Neuronal stem cell (in vitro differentiated cells): ENCODE results near the gene SMARCA2.

ENCODE experiments used
- DNase-seq: peaks from one replicate; pipeline ENCODE4 v3.0.0-alpha.2; 2013; ENCODE audit warnings: low spot score
- H2AFZ ChIP-seq: one replicate; pipeline ENCODE4 v1.6.1; 2013; ENCODE audit warnings: mild to moderate bottlenecking, low read length, inconsistent platforms
- H2AK5ac ChIP-seq: 2 replicates; pipeline ENCODE4 v1.6.1; 2013; ENCODE audit warnings: low read depth, mild to moderate bottlenecking, inconsistent platforms, low read length, moderate library complexity, mixed read lengths
- H2BK120ac ChIP-seq: 2 replicates; pipeline ENCODE4 v1.6.1; 2013; ENCODE audit warnings: low read depth, mild to moderate bottlenecking, inconsistent platforms, low read length, moderate library complexity, mixed read lengths
- H2BK12ac ChIP-seq: one replicate; pipeline ENCODE4 v1.6.1; 2013; ENCODE audit warnings: low read length, inconsistent platforms
- H2BK15ac ChIP-seq: 2 replicates; pipeline ENCODE4 v1.6.1; 2013; ENCODE audit warnings: mild to moderate bottlenecking, low read length, inconsistent platforms, mixed read lengths
- H2BK5ac ChIP-seq: one replicate; pipeline ENCODE4 v1.6.1; 2013; ENCODE audit warnings: inconsistent platforms, mild to moderate bottlenecking, low read length, moderate library complexity
- H3K14ac ChIP-seq: one replicate; pipeline ENCODE4 v1.6.1; 2013; ENCODE audit warnings: low read length, inconsistent platforms
- H3K18ac ChIP-seq: 2 replicates; pipeline ENCODE4 v1.6.1; 2013; ENCODE audit warnings: low read length, inconsistent platforms
- H3K23ac ChIP-seq: 2 replicates; pipeline ENCODE4 v1.6.1; 2013; ENCODE audit warnings: low read depth, mild to moderate bottlenecking, mixed read lengths, low read length, inconsistent platforms; ENCODE audit not compliant: poor library complexity
- H3K27ac ChIP-seq: replicated peaks from 3 replicates; pipeline ENCODE4 v1.5.1; 2013; ENCODE audit warnings: low read length, inconsistent platforms
- H3K27me3 ChIP-seq, 3 experiments: 2 replicates each; pipeline ENCODE4 v1.6.1; 2013; ENCODE audit warnings: low read length in 3 of 3, mild to moderate bottlenecking in 2 of 3, inconsistent platforms in 1 of 3, low read depth in 1 of 3, mixed read lengths in 1 of 3, moderate library complexity in 1 of 3; ENCODE audit not compliant: control insufficient read depth in 3 of 3, insufficient read depth in 3 of 3
- H3K36me3 ChIP-seq, 2 donors: replicated peaks in 1 of 2; 2 replicates each; pipeline ENCODE4 v1.6.1; 2013; ENCODE audit warnings: low read length in 2 of 2; ENCODE audit not compliant: control insufficient read depth in 2 of 2, insufficient read depth in 2 of 2
- H3K4ac ChIP-seq: 2 replicates; pipeline ENCODE4 v1.6.1; 2013; ENCODE audit warnings: inconsistent platforms, mild to moderate bottlenecking, low read length, moderate library complexity
- H3K4me1 ChIP-seq, 2 donors: 1 replicate in 1 of 2; 2 replicates in 1 of 2; pipeline ENCODE4 v1.6.1; 2013; ENCODE audit warnings: low read length in 2 of 2, low read depth in 1 of 2; ENCODE audit not compliant: control insufficient read depth in 2 of 2, insufficient read depth in 1 of 2
- H3K4me2 ChIP-seq: one replicate; pipeline ENCODE4 v1.6.1; 2013; ENCODE audit warnings: mild to moderate bottlenecking, low read length, inconsistent platforms; ENCODE audit not compliant: insufficient read depth, poor library complexity, severe bottlenecking
- H3K4me3 ChIP-seq, 2 donors: 2 replicates each; pipeline ENCODE4 v1.5.1; 2013; ENCODE audit warnings: low read length in 2 of 2, mild to moderate bottlenecking in 2 of 2, inconsistent platforms in 1 of 2, moderate library complexity in 1 of 2
- H3K79me1 ChIP-seq: one replicate; pipeline ENCODE4 v1.6.1; 2013; ENCODE audit warnings: low read depth, mild to moderate bottlenecking, inconsistent platforms, low read length, moderate library complexity
- H3K9ac ChIP-seq: one replicate; pipeline ENCODE4 v1.6.1; 2013; ENCODE audit warnings: mild to moderate bottlenecking, low read depth, low read length, inconsistent platforms; ENCODE audit not compliant: poor library complexity
- H3K9me3 ChIP-seq, 2 donors: replicated peaks in 1 of 2; 2 replicates each; pipeline versions ENCODE3 to v1.6.1; 2013; ENCODE audit warnings: low read length in 2 of 2, mild to moderate bottlenecking in 2 of 2, inconsistent platforms in 1 of 2, low read depth in 1 of 2, mixed read lengths in 1 of 2, moderate library complexity in 1 of 2; ENCODE audit not compliant: control insufficient read depth in 2 of 2, insufficient read depth in 1 of 2
- H4K8ac ChIP-seq: one replicate; pipeline ENCODE4 v1.6.1; 2013; ENCODE audit warnings: low read depth, mild to moderate bottlenecking, inconsistent platforms, low read length, moderate library complexity
- H4K91ac ChIP-seq: one replicate; pipeline ENCODE4 v1.6.1; 2013; ENCODE audit warnings: low read length, low read depth, mild to moderate bottlenecking, inconsistent platforms; ENCODE audit not compliant: poor library complexity
- WGBS, 2 donors: extraction: QIAGEN DNeasy Blood & Tissue Kit; methylation state at CpG; one replicate each; pipeline ENCODE4 v1.1.7; 2013; ENCODE audit warnings: missing lambda C conversion rate in 2 of 2, mixed read lengths in 1 of 2; ENCODE audit not compliant: insufficient read length in 2 of 2, insufficient replicate concordance in 1 of 2; ENCODE audit errors: extremely low coverage in 2 of 2; 5-methylcytosine and 5-hydroxymethylcytosine counted together

SMARCA2 gene

GRCh38 chr9:1980387-1980786 lies 34.8 kb upstream of the SMARCA2 start:
- no peaks in the 10 kb centered on the region for H3K79me1 ChIP-seq
- no peak for DNase-seq
- no peak overlapping the region for H3K4me3 ChIP-seq
- H3K9ac ChIP-seq: no peak overlapping the region
- no peaks in the 10 kb centered on the region for H3K4me1 ChIP-seq
- no peak overlapping the region for H3K14ac ChIP-seq
- H3K18ac ChIP-seq: no peak overlapping the region
- H3K36me3 ChIP-seq: no peaks in the 10 kb centered on the region
- H4K8ac ChIP-seq: no peak overlapping the region
- no peak overlapping the region for H3K27ac ChIP-seq
- H2BK12ac ChIP-seq: no peak overlapping the region
- no peak overlapping the region for H4K91ac ChIP-seq
- H2BK5ac ChIP-seq: no peak overlapping the region
- H3K4ac ChIP-seq: no peak overlapping the region
- no CpG with 5 or more reads among the region's 1 CpG for WGBS, 2 donors
- no peak overlapping the region for H3K23ac ChIP-seq
- no peaks in the 10 kb centered on the region for H3K27me3 ChIP-seq
- no peaks in the 10 kb centered on the region for H3K9me3 ChIP-seq
- no peak overlapping the region for H3K4me2 ChIP-seq
- H2AK5ac ChIP-seq: no peak overlapping the region
- H2BK120ac ChIP-seq: no peak overlapping the region
- H2AFZ ChIP-seq: no peak overlapping the region
- no peak overlapping the region for H2BK15ac ChIP-seq

DNA sequence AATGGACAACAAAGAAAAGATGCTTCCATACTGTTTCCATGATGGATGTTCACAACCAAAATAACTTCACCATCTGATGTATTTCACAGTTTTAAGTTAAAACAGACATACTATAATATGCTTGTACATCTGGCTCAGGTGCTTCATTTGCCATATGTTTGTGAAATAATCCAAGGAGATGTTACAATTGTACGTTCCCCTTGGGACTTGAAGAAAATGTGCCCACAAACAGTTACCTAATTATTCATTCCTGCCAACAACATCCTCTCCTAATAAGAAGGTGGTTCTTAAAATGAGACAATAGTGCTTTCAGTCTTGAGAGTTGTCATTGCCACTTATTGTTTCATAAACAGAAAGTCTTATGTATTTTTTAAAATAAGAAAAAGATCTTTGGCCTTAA lies 33.1 kb upstream of the SMARCA2 start:
- H3K23ac ChIP-seq: no peak overlapping the region
- H3K14ac ChIP-seq: no peak overlapping the region
- H3K79me1 ChIP-seq: no peaks in the 10 kb centered on the region
- H2AFZ ChIP-seq: no peak overlapping the region
- no peak overlapping the region for H2BK5ac ChIP-seq
- no peaks in the 10 kb centered on the region for H3K9me3 ChIP-seq
- H3K4me1 ChIP-seq: no peaks in the 10 kb centered on the region
- no peaks in the 10 kb centered on the region for H3K36me3 ChIP-seq
- H2BK12ac ChIP-seq: no peak overlapping the region
- H3K4ac ChIP-seq: no peak overlapping the region
- H2AK5ac ChIP-seq: no peak overlapping the region
- H2BK120ac ChIP-seq: no peak overlapping the region
- no peak overlapping the region for H3K18ac ChIP-seq
- H3K27me3 ChIP-seq: no peaks in the 10 kb centered on the region
- no CpG with 5 or more reads among the region's 1 CpG for WGBS, 2 donors
- H3K9ac ChIP-seq: no peak overlapping the region
- no peak overlapping the region for H2BK15ac ChIP-seq
- DNase-seq: no peak
- H3K4me2 ChIP-seq: no peak overlapping the region
- H3K27ac ChIP-seq: no peak overlapping the region
- H4K91ac ChIP-seq: no peak overlapping the region
- no peak overlapping the region for H4K8ac ChIP-seq
- no peak overlapping the region for H3K4me3 ChIP-seq

- no peaks in the 10 kb centered on the region for H3K9me3 ChIP-seq
- H2BK12ac ChIP-seq: no peak overlapping the region
- H4K8ac ChIP-seq: no peak overlapping the region
- no peak overlapping the region for H3K14ac ChIP-seq
- H2BK5ac ChIP-seq: no peak overlapping the region
- no peaks in the 10 kb centered on the region for H3K79me1 ChIP-seq
- H2BK120ac ChIP-seq: no peak overlapping the region
- H3K36me3 ChIP-seq: no peaks in the 10 kb centered on the region
- no peak overlapping the region for H2AK5ac ChIP-seq
- H3K18ac ChIP-seq: no peak overlapping the region
- no peak overlapping the region for H2BK15ac ChIP-seq
- no peak overlapping the region for H3K4ac ChIP-seq
- H4K91ac ChIP-seq: no peak overlapping the region
- H3K23ac ChIP-seq: no peak overlapping the region
- no peak overlapping the region for H3K27ac ChIP-seq
- H3K4me1 ChIP-seq: no peaks in the 10 kb centered on the region
- no peak for DNase-seq
- no peak overlapping the region for H3K9ac ChIP-seq
- no peaks in the 10 kb centered on the region for H3K27me3 ChIP-seq
- H2AFZ ChIP-seq: no peak overlapping the region
- no peak overlapping the region for H3K4me3 ChIP-seq
- H3K4me2 ChIP-seq: no peak overlapping the region
Measured at GRCh38 chr9:1986341-1986740, 28.8 kb upstream of the SMARCA2 start.

DNA sequence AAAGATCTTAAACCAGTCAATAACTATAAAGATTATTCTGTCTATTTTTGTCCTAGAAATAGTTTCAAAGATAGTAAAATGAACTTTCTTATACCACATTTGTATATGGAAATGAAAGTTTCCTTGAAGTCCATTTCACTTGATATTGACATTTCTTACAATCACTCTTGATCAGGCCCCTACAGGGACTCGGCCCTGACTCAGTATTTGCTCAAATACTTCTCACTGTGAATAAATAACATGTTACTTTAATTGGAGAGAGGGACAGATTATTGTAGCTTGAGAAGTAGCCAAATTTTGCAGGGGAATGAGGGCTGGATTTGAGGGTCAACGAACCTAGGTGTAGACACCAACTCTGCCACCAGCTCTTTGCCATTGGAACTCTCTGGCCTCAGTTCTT lies 25.6 kb upstream of the SMARCA2 start:
- Histone ChIP-seq H3K9me3 (no peaks in the 10 kb centered on the region), H3K4me2 (no peak overlapping the region), H3K9ac (no peak overlapping the region), H3K4ac (no peak overlapping the region), H3K36me3 (no peaks in the 10 kb centered on the region), H2BK5ac (no peak overlapping the region), H2BK15ac (no peak overlapping the region), H2BK120ac (no peak overlapping the region), H2AK5ac (no peak overlapping the region), H3K79me1 (no peaks in the 10 kb centered on the region), H4K91ac (no peak overlapping the region), H4K8ac (no peak overlapping the region), H3K27me3 (no peaks in the 10 kb centered on the region), H3K4me1 (no peaks in the 10 kb centered on the region), H3K18ac (no peak overlapping the region), H3K27ac (no peak overlapping the region), H3K4me3 (no peak overlapping the region), H3K23ac (no peak overlapping the region), H2BK12ac (no peak overlapping the region), H2AFZ (no peak overlapping the region), H3K14ac (no peak overlapping the region)
- no peak for DNase-seq
- WGBS, 2 donors: no CpG with 5 or more reads among the region's 2 CpGs
